ENCODE measurements around the gene AQP4. TPM values are rescaled to one million over a fixed set of nuclear protein-coding genes. Genes with fewer than 3 reads are reported as not detected.

The AQP4 gene
- total RNA-seq, 2 experiments from 2014 or later = not detected

GRCh38 chr18:26864658-26865057 is 849 bp downstream of the AQP4 start:
- H3K4me3 ChIP-seq (ENCODE audit: low read depth, low read length, poor library complexity, severe bottlenecking) = no peak overlapping the region
- H3K27ac ChIP-seq (ENCODE audit: low read depth, low read length, poor library complexity, severe bottlenecking) = no peak overlapping the region
- CTCF ChIA-PET (ENCODE audit: unreplicated experiment) = no interaction called here
- H4K20me1 ChIP-seq (ENCODE audit: insufficient read depth, low read length) = no peaks in the 10 kb centered on the region
- BruUV-seq (replicated peaks) = no TSS peak
- no peaks in the 10 kb centered on the region for H3K79me2 ChIP-seq (ENCODE audit: insufficient read depth, low read depth, low read length)
- no peaks in the 10 kb centered on the region for H3K36me3 ChIP-seq (ENCODE audit: insufficient read depth, low read length)
- H3K9me2 ChIP-seq (ENCODE audit: insufficient read depth, low read length) = no peaks in the 10 kb centered on the region
- intact Hi-C loops (cut with micrococcal nuclease; ENCODE audit: unreplicated experiment) = no loop called here
- no peak overlapping the region for H2AFZ ChIP-seq (ENCODE audit: low read length)
- POLR2A ChIA-PET = interaction anchor here (0.6 to 1.1 kb wide), 3 partner anchors 10 to 1252 kb away, joined by 3 read pairs; no protein-coding TSS in a partner anchor
- TF ChIP-seq, protein P1, sequence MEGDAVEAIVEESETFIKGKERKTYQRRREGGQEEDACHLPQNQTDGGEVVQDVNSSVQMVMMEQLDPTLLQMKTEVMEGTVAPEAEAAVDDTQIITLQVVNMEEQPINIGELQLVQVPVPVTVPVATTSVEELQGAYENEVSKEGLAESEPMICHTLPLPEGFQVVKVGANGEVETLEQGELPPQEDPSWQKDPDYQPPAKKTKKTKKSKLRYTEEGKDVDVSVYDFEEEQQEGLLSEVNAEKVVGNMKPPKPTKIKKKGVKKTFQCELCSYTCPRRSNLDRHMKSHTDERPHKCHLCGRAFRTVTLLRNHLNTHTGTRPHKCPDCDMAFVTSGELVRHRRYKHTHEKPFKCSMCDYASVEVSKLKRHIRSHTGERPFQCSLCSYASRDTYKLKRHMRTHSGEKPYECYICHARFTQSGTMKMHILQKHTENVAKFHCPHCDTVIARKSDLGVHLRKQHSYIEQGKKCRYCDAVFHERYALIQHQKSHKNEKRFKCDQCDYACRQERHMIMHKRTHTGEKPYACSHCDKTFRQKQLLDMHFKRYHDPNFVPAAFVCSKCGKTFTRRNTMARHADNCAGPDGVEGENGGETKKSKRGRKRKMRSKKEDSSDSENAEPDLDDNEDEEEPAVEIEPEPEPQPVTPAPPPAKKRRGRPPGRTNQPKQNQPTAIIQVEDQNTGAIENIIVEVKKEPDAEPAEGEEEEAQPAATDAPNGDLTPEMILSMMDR (conservative IDR thresholded peaks at IDR 0.05; ENCODE audit: low read length) = no peak
- TF ChIP-seq EZH2phosphoT487 (IDR thresholded peaks at IDR 0.05; ENCODE audit: borderline replicate concordance, low read depth, low read length) = no peak
- H3K4me1 ChIP-seq (ENCODE audit: insufficient read depth, low read length, poor library complexity, severe bottlenecking) = no peaks in the 10 kb centered on the region
- DNase-seq (ENCODE audit: low spot score) = no peak
- no peaks in the 10 kb centered on the region for H3K9me3 ChIP-seq (ENCODE audit: low read length)
- H3K4me2 ChIP-seq (ENCODE audit: low read length) = no peak overlapping the region

DNA sequence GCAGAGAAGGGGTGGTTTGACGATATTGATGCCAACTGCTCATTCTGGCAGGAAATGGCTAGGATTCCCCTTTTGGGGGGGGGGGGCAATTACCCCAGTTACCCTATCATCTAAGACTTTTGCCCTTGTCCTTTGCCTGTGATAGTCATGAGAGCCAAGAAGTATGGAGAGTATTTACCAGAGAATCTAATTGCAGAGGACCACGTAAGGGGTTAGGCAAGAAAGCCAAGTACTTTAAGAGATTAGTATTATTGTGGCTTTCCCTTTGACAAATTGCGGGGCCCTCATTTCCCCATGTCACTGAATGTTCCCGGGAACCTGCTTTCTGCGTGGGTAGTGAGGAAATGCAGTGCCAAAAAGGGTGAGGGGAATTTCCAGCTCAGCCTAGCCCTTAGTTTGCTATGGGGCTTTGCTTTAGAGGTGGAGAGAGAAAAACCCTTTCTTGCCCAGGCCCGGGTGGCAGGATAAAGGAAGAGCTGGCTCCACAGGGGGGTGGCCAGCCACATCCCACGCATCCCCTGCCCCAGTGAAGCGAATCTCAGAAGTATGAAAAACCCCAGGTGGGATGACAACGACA is 1.5 kb downstream of the AQP4 start:
- no peaks in the 10 kb centered on the region for H3K79me2 ChIP-seq (ENCODE audit: insufficient read depth, low read depth, low read length)
- no peaks in the 10 kb centered on the region for H3K36me3 ChIP-seq (ENCODE audit: insufficient read depth, low read length)
- BruUV-seq (replicated peaks) = no TSS peak
- TF ChIP-seq, protein P1 (conservative IDR thresholded peaks at IDR 0.05; ENCODE audit: low read length) = no peak
- TF ChIP-seq EZH2phosphoT487 (IDR thresholded peaks at IDR 0.05; ENCODE audit: borderline replicate concordance, low read depth, low read length) = no peak
- CTCF ChIA-PET (ENCODE audit: unreplicated experiment) = no interaction called here
- H3K9me2 ChIP-seq (ENCODE audit: insufficient read depth, low read length) = no peaks in the 10 kb centered on the region
- no peak overlapping the region for H3K27ac ChIP-seq (ENCODE audit: low read depth, low read length, poor library complexity, severe bottlenecking)
- H4K20me1 ChIP-seq (ENCODE audit: insufficient read depth, low read length) = no peaks in the 10 kb centered on the region
- POLR2A ChIA-PET = interaction anchor here (1.1 kb wide), 1 partner anchor 11 kb away, joined by 3 read pairs; no protein-coding TSS in a partner anchor
- H3K9me3 ChIP-seq (ENCODE audit: low read length) = no peaks in the 10 kb centered on the region
- no peak overlapping the region for H3K4me2 ChIP-seq (ENCODE audit: low read length)
- no peak overlapping the region for H2AFZ ChIP-seq (ENCODE audit: low read length)
- H3K4me3 ChIP-seq (ENCODE audit: low read depth, low read length, poor library complexity, severe bottlenecking) = no peak overlapping the region
- intact Hi-C loops (cut with micrococcal nuclease; ENCODE audit: unreplicated experiment) = no loop called here
- no peak for DNase-seq (ENCODE audit: low spot score)
- no peaks in the 10 kb centered on the region for H3K4me1 ChIP-seq (ENCODE audit: insufficient read depth, low read length, poor library complexity, severe bottlenecking)

GRCh38 chr18:26863122-26863879 is 2.2 kb downstream of the AQP4 start:
- Histone ChIP-seq H3K9me3 (ENCODE audit: low read length) (no peaks in the 10 kb centered on the region), H4K20me1 (ENCODE audit: insufficient read depth, low read length) (no peaks in the 10 kb centered on the region), H3K4me3 (ENCODE audit: low read depth, low read length, poor library complexity, severe bottlenecking) (no peak overlapping the region), H2AFZ (ENCODE audit: low read length) (no peak overlapping the region), H3K4me1 (ENCODE audit: insufficient read depth, low read length, poor library complexity, severe bottlenecking) (no peaks in the 10 kb centered on the region), H3K36me3 (ENCODE audit: insufficient read depth, low read length) (no peaks in the 10 kb centered on the region), H3K9me2 (ENCODE audit: insufficient read depth, low read length) (no peaks in the 10 kb centered on the region), H3K4me2 (ENCODE audit: low read length) (no peak overlapping the region), H3K79me2 (ENCODE audit: insufficient read depth, low read depth, low read length) (no peaks in the 10 kb centered on the region), H3K27ac (ENCODE audit: low read depth, low read length, poor library complexity, severe bottlenecking) (no peak overlapping the region)
- CTCF ChIA-PET (ENCODE audit: unreplicated experiment) = no interaction called here
- BruUV-seq (replicated peaks) = no TSS peak
- intact Hi-C loops (cut with micrococcal nuclease; ENCODE audit: unreplicated experiment) = no loop called here
- POLR2A ChIA-PET = no interaction called here
- DNase-seq (ENCODE audit: low spot score) = no peak
- TF ChIP-seq, protein P1 (conservative IDR thresholded peaks at IDR 0.05; ENCODE audit: low read length) = no peak
- TF ChIP-seq EZH2phosphoT487 (IDR thresholded peaks at IDR 0.05; ENCODE audit: borderline replicate concordance, low read depth, low read length) = no peak

All from OCI-LY7 (cell line).